PC-9 (cell line): ENCODE data around the gene CHRD.

Experiments used
- EZH2 ChIP-seq: fragments of 200-600 bp; sonication (generic); IDR thresholded peaks from 2 replicates; pipeline ENCODE4 v1.8.0; 2017; ENCODE audit warnings: antibody characterized with exemption, low read depth
- TF ChIP-seq, protein P1 (sequence below): fragments of 200-600 bp; sonication (generic); conservative IDR thresholded peaks from 2 replicates; pipeline ENCODE4 v1.6.1; 2017; ENCODE audit warnings: mixed run types, antibody characterized with exemption, mild to moderate bottlenecking, moderate library complexity

DNA sequence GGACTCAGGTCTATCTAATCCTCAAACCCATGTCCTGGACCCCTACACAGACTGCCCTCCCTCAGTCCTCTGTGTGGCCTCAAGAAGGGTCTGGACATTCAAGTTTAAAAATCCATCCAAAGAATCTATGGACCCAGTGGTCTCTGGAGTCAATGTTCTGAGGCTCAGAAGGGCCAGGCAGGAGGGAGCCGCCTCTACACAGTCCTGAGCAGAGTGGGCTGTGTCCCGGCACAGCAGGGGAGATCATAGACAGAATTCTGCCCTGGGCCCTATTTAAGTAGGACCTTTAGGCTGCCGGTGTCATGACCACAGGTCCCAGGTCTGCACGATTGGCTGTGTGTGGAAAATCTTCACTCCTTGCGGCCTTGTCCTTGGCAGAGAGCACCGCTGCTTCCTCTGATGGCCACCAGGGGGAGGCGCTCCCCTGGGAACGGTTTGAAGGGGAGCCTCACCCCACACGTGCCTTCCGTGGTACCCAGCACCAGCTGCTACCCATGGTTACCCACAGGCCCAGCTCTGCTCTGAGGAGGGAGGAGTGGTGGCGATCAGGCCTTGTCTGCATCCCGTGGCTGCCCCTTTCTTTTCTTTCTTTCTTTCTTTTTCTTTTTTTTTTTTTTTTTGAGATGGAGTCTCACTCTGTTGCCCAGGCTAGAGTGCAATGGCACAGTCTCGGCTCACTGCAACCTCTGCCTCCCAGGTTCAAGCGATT is 37.9 kb downstream of the CHRD start:
- TF ChIP-seq, protein P1, sequence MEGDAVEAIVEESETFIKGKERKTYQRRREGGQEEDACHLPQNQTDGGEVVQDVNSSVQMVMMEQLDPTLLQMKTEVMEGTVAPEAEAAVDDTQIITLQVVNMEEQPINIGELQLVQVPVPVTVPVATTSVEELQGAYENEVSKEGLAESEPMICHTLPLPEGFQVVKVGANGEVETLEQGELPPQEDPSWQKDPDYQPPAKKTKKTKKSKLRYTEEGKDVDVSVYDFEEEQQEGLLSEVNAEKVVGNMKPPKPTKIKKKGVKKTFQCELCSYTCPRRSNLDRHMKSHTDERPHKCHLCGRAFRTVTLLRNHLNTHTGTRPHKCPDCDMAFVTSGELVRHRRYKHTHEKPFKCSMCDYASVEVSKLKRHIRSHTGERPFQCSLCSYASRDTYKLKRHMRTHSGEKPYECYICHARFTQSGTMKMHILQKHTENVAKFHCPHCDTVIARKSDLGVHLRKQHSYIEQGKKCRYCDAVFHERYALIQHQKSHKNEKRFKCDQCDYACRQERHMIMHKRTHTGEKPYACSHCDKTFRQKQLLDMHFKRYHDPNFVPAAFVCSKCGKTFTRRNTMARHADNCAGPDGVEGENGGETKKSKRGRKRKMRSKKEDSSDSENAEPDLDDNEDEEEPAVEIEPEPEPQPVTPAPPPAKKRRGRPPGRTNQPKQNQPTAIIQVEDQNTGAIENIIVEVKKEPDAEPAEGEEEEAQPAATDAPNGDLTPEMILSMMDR: peak; percentile 98
- TF ChIP-seq EZH2: no peak
